Pulmonary artery endothelial cell (primary cell): ENCODE data around the gene P2RX6. TPM values are rescaled to one million over a fixed set of nuclear protein-coding genes. Genes with fewer than 3 reads are reported as not detected.

Source experiments
- DNase-seq: peaks from one replicate; pipeline ENCODE4 v3.0.0-alpha.2; 2011; ENCODE audit warnings: low read depth, low spot score
- total RNA-seq: library from RNA; depleted of rRNA; stranded (reverse); fragments of >200 nt; gene quantifications from 2 replicates; pipeline ENCODE4 v1.2.3, GENCODE V29; 2014

P2RX6 gene
- total RNA-seq, 1 donor from 2014 or later, result 0.07 TPM

DNA sequence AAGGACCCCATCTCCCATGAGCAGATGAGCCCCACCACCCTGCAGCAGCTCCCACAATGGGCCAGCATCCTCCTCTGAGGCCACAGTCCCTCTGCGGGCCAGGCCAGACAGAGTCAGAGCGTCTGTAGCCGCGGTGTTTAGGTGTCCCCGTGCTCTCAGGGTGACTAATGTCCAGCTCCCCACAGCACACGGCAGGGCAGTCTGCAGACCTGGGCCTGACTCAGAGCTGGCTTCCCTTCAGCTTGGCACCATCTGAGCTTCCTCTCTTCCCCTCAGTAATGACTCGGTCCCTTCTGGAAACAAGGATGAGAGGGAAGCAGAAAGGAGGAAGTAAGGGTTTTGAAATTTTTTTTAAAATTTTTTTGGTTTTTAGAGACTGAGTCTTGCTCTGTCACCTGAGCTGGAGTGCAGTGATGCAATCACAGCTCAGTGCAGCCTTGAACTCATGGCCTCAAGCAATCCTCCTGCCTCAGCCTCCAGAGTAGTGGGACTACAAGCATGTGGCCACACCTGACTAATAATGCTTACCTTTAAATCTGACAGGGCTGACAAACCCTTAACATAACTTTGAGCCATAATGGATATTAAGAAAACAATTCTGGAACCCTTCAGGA lies 59.2 kb downstream of the P2RX6 start:
- no peak for DNase-seq

- no peak for DNase-seq
Measured at GRCh38 chr22:21075516-21076138, 60.7 kb downstream of the P2RX6 start.

DNA sequence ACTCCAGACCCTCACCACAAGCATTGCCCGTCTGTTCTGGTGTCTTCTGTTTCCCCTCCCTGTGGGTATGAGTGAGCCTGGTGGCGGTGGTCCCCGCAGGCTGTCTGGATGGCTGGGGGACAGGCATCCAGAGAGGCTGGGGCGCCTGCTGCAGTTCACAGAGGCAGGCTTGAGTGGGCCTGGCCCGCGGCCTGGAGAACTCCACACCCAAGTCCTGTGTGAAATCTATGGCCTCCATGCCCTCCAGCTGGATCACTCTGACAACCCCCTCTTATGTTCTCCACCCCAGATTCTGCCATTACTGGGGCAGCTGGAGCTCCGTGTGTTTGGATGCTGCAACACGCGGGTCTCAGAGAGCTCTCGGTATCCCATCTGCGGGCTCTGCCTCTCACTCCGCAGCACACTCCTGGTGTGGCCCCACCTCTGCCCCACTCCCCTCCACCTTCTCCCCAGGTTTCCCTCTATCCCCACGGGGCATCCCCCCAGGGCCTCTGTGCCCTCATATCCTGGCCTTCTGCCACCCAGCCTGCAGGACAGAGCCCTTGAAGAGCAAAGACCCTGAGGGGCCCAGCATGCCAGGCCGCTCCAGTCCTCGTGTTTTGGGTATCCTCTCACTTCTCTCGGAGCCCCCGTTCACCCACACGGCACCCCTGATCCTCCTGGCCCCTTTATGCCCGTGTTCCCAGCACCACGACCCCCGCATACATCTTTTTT lies 62.1 kb downstream of the P2RX6 start:
- no peak for DNase-seq

Other genes with a start within 250 kb of the P2RX6 start
- 0.59 and 2.8 TPM in 2 replicates for gene SERPIND1, start 241.1 kb upstream of the P2RX6 start, total RNA-seq
- 22.1 and 27.1 TPM in 2 replicates for gene PI4KA, start 156.4 kb upstream of the P2RX6 start, total RNA-seq
- 7.5 and 7.9 TPM in 2 replicates for gene SNAP29, start 156.2 kb upstream of the P2RX6 start, total RNA-seq
- gene CRKL, start 97.8 kb upstream of the P2RX6 start, total RNA-seq, result 45.7 and 58.2 TPM in 2 replicates
- gene AIFM3, start 47.9 kb upstream of the P2RX6 start, total RNA-seq, result 0.07 and 0.56 TPM in 2 replicates
- 51.1 and 69.5 TPM in 2 replicates for gene LZTR1, start 32.9 kb upstream of the P2RX6 start, total RNA-seq
- gene THAP7, start 13.0 kb upstream of the P2RX6 start, total RNA-seq, result 16.2 and 18.8 TPM in 2 replicates
- not detected in 2 replicates for gene SLC7A4, start 17.4 kb downstream of the P2RX6 start, total RNA-seq
- gene LRRC74B, start 30.8 kb downstream of the P2RX6 start, total RNA-seq, result not detected in 2 replicates